GM21526 (cell line): ENCODE data around the gene TOMM20.
"Not testable (repeated sequence)": the region's sequence is repeated elsewhere in the genome, so short reads cannot be mapped to it uniquely, and the experiment has no call there.

ENCODE experiments used
- ATAC-seq: cut with Tn5 transposase; IDR thresholded peaks from one replicate; pipeline ENCODE4 v1.9.1; 2021; ENCODE audit warnings: moderate library complexity; ENCODE audit not compliant: unreplicated experiment, low FRiP score

Gene TOMM20

DNA sequence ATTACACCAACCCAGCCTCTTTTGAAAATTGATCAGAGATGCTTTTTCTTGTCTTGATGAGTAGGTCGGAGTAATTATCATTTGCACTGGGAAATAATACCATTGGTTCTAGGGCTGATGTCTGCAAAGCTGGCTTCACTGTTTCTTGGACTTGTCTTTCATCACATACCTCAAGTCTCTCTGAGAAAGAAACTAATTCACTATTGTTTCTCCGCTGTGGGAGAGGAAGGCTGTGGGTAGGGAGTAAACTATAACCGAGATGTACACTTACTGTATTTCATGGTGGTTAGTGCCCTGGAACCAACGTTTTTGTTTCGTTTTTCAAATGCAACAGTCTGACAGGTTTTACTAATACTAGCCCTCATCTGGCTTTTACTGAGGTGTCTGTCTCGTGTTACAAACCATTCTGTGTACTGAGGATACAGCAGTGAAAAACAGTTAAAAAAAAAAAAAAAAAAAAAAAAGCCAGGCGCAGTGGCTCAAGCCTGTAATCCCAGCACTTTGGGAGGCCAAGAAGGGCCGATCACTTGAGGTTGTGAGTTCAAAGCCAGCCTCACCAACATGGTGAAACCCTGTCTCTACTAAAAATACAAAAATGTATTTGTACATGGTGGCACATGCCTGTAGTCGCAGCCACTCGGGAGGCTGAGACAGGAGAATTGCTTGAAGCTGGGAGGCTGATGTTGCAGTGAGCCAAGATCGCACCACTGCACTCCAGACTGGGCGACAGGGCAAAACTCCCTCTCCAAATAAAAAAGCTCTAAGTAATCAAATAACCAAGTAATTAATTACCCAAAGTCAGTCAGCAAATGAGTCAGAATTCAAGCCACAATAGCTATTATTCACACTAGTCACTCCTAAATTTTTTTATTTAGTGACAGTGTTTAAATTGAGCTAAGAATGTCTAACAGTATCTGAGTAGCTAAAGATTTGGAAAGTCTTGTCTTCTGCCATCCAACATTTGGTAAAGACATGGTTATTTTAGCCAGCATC lies 23.3 kb downstream of the TOMM20 start:
- peak; percentile 74 for ATAC-seq

GRCh38 chr1:235102993-235103411 lies 25.6 kb downstream of the TOMM20 start:
- no peak for ATAC-seq

DNA sequence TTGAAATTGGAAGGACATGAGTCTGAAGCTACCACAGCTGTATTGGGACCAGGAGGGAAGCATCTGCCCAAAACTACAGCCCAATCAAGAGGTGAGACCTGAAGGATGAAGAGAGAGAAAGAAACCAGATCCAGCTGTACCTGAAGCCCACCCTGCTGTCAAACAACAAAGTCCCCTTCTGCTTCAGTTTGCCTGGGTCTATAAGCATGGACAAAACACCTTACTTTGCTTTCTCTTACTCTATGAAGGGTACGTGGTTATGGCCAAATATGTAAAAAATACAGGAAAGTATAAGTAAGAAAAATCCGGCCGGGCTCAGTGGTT lies 26.4 kb downstream of the TOMM20 start:
- no peak for ATAC-seq

DNA sequence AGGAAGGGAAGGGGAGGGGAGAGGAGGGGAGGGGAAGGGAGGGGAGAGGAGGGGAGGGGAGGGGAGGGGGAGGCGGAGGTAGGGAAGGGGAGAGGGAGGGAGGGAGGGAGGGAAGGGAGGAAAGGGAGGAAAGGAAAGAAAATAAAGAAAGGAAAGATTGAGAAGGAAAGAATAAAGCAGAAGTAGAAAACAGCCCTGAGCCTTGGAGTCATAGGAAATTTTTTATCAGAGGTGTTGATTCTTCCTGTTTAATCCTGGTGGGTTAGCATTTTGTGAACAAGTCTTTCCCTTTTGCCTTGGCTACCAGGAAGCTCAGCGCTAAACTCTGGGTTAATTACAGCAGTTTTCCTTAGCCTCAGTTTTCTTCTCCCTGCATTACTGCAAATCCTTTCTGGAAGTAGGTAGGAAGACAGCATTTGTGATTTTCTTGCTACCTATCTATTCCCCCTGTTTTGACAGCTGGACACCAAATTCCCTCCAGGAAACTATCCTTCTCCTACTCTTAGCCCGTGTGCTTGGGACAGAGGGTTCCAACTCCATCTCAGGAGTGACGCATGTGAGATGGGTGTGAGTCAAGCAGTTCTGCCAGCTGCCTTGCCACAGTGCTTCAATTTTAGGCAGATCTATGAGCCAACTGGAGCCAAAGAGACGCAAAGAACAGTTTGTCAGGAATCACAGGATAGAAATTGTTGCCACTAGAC lies 26.9 kb downstream of the TOMM20 start:
- no peak for ATAC-seq

GRCh38 chr1:235100194-235100772 lies 28.4 kb downstream of the TOMM20 start:
- no peak for ATAC-seq

DNA sequence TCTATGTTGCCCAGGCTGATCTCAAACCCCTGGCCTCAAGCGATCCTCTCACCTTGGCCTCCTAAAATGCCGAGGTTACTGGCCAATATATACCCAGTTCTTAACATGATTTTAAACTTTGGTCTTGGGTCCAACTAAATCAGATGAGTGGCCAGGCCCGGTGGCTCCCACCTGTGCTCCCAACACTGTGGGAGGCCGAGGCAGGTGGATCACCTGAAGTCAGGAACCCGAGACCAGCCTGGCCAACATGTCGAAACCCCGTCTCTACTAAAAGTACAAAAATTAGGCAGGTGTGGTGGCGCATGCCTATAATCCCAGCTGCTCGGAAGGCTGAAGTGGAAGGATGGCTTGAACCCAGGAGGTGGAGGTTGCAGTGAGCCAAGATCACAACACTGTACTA lies 29.6 kb downstream of the TOMM20 start:
- ATAC-seq, result no peak

DNA sequence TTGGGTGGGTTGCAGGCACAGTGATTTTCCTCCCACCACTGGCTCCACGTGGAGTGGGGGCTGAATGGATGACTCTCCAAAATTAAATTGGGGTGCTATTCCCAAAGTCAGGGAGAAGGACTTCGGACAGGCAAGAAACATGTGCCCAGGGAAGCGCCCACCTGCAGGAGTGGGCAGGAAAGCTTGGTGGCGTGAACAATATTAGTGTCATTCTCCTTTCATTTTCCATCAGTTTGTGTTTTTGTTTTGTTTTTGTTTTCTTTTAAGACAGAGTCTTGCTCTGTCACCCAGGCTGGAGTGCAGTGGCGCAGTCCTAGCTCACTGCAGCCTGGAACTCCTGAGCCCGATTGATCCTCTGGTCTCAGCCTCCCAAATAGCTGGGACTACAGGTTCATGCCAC lies 30.1 kb downstream of the TOMM20 start:
- ATAC-seq, result no peak

- ATAC-seq, result not testable (repeated sequence)
These were observed 31.1 kb downstream of the TOMM20 start for GRCh38 chr1:235097501-235097900.

DNA sequence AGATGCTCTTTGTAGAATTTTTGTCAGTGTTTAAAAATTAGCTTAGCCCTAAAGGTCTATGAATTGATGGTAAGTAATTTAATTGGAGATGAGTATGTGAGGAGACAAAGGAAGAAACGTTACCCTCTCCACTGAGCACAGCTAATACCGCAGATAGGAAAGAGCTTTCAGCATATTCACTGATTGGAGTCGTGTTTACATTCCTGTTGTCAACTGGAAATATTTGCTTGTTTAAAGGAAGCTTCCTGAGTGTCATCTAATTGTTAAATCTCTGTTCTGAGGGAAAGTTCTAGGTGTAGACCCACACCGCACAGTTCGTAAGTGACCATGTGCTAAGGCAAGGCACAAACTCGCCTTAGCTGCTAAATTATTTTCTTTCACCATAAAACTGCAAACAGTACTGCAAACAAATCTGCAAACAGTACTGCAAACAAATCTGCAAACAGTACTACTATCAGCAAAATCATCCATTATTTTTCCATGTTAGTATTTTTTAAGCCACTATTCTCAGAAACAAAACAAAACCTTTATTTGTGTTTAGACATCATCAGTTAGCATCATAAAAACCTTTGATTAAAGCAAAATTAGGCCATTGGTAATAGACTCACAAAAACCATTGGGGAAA lies 32.6 kb downstream of the TOMM20 start:
- no peak for ATAC-seq

- ATAC-seq, result no peak
These were observed 34.7 kb downstream of the TOMM20 start for GRCh38 chr1:235093696-235094592.

DNA sequence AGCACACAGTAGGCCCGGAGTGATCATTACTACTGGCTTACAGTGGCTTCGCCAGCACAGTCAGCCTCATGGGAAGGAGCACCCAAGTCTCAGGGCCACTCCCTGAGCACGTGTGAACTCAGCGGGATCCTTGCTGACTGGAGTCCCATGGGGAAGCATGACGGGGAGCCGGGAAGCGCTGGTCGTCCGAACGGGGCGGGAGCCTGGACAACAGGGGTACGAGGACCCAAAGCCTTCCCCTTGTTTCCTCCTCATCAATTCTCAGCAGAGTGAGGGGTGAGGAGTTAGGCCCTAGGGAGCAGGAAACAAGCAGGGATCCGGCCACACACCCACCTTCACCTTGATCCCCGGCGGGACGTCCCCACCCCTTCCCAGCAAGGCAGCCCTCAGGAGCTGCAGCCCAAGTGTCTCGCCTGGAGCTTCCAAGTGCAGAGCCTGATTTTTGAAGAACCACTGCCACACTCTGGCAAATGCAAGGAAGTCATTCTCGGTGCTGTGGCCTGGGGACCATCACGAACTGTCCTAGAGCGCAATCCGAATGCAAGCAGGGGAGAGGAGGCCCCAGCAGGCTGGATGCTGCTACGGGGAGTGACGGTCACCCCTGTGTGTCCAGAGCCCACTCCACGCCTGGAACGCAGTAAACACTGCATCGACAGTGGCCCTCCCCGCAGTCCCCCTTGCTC lies 35.5 kb downstream of the TOMM20 start:
- ATAC-seq, result no peak

GRCh38 chr1:235092415-235092814 lies 36.2 kb downstream of the TOMM20 start:
- ATAC-seq, result not testable (repeated sequence)

- not testable (repeated sequence) for ATAC-seq
These were observed 36.6 kb downstream of the TOMM20 start for GRCh38 chr1:235092045-235092406.

- not testable (repeated sequence) for ATAC-seq
These were observed 37.2 kb downstream of the TOMM20 start for GRCh38 chr1:235091319-235092044.

DNA sequence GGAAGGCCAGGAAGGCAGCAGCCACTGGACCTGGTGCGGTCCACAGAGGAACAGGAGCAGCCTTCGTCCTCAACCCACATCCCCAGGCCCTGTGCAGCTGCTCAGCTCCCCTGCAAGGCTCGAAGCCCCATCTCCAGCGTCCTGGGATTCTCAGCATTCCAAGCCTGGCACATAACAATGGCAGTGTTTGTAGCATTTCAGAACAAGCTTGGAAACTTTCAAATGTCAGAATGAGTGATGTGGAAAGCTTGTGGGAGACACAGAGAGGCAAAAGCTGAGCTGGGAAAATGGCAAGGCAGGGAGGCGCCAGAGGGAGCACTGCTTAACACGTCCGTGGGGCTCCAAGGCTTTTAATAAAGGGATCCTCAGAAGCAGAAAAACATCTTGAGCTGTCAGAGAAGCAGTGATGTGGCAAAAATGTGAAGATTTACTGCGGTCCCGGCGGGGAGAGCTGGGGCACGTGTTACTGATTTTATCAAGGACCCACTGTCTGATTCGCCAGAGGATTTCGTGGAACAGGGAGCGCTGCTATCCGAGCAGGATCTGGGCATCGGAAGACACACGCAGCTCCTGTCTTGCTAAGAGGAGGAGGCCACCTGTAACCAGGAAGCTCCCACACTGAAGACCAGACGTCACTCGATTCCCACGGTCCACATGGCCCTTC lies 38.1 kb downstream of the TOMM20 start:
- no peak for ATAC-seq

DNA sequence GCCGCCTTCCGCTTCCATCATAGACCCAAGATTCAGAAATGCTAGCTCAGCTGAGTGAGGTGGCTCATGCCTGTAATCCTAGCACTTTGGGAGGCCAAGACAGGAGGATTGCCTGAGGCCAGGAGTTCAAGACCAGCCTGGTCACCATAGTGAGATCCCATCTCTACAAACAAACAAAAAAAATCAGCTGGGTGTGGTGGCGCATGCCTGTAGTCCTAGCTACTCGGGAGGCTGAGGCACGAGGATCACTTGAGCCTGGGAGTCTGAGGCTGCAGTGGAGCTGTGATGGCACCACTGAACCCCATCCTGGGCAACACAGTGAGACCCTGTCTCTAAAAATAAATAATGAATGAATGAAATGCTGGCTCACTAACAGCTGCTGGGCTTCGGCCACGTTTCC lies 39.7 kb downstream of the TOMM20 start:
- no peak for ATAC-seq

GRCh38 chr1:235088430-235088829 lies 40.2 kb downstream of the TOMM20 start:
- no peak for ATAC-seq

DNA sequence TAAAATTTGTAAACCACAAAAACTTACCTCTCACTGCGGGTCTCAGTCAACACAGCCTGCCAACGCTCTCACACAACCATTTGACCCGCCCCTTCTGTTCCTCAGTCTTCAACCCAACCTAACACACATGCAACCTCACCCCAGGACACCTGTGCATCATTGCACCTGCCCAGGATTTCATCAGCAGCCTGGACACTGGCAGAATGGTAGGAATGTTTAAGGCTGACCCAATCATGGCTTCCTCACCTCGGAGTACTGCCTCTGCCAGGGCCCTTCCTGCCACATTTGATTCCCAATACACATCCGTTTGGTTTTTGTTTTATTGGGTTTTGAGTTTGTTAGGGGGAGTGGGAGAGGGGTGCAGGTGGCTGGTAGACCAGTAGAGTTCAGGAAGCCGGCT lies 40.7 kb downstream of the TOMM20 start:
- no peak for ATAC-seq
